Measurements from ENCODE around the gene KLF18.
"Not testable (repeated sequence)": the region's sequence is repeated elsewhere in the genome, so short reads cannot be mapped to it uniquely, and the experiment has no call there.

Gene KLF18

GRCh38 chr1:44119525-44119924, 21.9 kb downstream of the KLF18 start:
- no peak for DNase-seq

DNA sequence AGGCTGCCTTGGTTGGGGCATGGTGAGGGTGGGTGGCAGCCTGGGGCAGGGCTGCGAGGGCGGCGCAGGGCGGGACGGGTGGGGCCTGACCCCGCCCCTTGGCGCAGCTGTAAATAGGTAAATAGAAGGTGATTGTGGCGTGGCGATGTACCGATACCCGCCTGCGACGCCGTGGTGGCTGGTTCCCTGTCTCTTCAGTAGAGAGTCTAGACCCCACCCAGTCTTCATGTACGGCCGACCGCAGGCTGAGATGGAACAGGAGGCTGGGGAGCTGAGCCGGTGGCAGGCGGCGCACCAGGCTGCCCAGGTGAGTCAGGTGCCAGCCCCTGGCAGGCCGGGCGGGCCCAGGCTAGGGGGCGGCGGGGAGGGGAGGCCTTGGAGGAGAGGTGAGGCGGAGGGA, 22.7 kb downstream of the KLF18 start, which contains the start of gene KLF17:
TSS of gene KLF17 (plus strand) at position 140 of the 400 bp plus-strand sequence. CDS start at position 227, 87 bp downstream.
- DNase-seq: no peak

DNA sequence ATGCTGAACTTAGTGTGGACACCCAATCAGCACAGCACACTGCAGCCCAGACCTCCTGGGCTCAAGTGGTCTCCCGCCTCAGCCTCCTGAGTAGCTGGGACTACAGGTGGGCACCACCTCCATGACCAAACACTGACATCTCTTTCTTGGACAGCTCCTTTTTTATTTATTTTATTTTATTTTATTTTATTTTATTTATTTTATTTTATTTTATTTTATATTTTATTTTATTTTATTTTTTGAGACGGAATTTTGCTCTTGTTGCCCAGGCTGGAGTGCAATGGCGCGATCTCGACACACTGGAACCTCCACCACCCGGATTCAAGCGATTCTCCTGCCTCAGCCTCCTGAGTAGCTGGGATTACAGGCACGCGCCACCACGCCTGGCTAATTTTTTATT, 24.2 kb downstream of the KLF18 start:
- not testable (repeated sequence) for DNase-seq

DNA sequence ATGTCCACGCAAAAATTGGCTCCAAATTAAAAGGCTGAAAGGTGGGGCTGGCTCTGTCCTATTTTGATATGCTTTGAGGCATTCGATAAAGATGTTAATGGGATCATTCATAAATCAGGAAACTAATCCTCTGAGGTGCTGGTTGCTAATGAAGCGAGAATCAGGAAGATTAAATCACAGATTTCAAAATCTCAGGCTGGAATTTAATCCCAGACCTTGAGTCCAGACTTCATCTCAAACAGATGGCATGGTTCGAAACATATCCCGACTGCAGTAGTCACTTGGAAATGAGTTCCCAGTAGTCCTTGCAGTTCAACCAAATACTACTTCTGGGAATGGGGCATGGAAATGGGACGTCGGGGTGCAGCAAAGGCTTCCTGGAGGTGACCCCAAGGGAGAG, 27.3 kb downstream of the KLF18 start:
- no peak for DNase-seq

GRCh38 chr1:44113095-44113609, 28.3 kb downstream of the KLF18 start:
- DNase-seq: no peak

DNA sequence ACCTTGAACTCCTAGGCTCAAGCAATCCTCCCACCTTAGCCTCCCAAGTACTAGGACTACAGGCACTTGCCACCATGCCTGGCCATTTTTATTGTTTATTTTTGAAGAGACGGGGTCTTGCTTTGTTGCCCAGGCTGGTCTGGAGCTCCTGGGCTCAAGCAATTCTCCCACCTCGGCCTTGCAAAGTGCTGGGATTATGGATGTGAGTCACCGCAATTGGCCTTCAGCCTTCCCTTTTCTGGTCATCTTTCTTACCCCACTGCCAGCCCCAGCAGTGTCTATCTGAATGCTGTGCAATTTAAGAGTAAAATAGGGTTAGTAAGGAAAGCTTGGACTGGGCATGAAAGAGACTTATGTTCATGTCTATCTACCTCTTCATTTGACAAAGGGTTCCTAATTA, 28.9 kb downstream of the KLF18 start:
- DNase-seq: no peak

GRCh38 chr1:44111861-44112260, 29.6 kb downstream of the KLF18 start:
- no peak for DNase-seq

- DNase-seq: no peak
These were observed 30.5 kb downstream of the KLF18 start for GRCh38 chr1:44110916-44111315.

DNA sequence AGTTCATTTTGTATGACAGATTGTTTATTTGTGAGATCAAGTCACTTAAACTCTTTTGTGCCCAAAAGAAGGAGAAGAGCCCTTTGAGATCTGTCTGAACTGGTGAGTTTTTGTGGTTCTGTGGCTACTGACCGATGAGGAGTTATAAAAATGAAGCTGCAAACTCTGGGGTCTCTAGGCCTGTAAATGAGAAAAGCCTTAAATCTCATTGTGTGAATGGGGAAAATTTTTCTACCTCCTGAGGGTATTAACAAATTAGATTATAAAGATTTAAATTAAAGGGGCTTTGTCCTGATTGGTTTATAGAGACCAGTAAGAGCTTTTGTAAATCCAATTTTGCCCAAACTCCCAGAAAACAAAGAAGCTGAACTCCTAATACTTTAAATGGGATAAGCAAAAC, 32.5 kb downstream of the KLF18 start:
- DNase-seq: no peak

DNA sequence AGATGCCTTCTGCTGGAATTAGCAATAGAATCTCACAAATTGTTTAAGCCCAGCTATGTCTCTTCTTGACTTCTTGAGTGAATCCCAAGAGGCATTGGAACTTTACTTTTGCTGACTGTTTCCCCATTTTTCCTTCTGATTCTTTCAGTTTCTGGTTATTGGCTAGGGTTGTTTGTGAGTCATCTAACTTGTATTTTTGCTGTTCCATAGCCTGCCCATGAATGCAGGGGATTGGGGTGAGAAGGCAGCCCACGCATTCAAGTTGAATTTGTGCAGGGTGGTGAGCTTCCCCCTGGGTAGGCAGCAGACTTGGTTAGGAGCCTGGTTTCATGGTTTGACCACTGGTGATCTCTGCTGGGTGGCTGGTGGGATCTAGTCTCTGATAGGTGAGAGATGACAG, 33.2 kb downstream of the KLF18 start:
- DNase-seq: no peak

- DNase-seq: no peak
These were observed 35.6 kb downstream of the KLF18 start for GRCh38 chr1:44105810-44106209.

DNA sequence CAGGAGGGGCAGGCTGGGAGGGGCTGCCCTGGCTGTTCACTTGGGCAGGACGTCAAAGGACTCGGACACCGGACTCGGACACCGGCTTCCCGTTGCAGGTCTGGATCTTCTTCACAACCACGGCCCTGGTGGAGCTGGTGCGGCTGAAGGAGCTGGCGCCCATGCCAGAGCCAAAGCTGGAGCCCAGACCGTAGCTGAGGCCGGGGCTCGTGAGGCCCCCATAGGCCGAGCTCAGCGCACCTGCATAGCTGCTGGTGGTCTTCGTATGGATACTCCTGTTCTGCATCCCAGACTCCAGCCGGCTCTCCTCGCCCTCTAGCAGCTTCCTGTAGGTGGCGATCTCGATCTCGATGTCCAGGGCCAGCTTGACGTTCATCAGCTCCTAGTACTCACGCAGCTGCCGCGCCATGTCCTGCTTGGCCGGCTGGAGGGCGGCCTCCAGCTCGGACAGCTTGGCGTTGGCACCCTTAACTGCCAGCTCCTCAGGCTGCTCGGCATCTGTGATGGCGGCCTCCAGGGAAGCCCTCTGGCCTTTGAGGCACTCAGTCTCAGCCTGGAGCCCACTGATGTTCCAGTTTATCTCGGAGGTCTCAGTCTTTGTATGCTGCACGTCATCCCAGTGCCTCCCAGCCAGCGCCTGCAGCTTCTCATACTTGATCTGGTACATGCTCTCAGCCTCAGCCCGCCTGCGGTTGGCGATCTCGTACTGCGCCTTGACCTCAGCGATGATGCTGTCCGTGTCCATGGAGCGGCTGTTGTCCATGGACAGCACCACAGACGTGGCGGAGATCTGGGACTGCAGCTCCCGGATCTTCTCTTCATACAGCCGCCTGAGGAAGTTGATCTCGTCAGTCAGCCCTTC, 37.9 kb downstream of the KLF18 start:
- DNase-seq: peak; percentile 29

- DNase-seq: no peak
These were observed 40.1 kb downstream of the KLF18 start for GRCh38 chr1:44101328-44101727.

DNA sequence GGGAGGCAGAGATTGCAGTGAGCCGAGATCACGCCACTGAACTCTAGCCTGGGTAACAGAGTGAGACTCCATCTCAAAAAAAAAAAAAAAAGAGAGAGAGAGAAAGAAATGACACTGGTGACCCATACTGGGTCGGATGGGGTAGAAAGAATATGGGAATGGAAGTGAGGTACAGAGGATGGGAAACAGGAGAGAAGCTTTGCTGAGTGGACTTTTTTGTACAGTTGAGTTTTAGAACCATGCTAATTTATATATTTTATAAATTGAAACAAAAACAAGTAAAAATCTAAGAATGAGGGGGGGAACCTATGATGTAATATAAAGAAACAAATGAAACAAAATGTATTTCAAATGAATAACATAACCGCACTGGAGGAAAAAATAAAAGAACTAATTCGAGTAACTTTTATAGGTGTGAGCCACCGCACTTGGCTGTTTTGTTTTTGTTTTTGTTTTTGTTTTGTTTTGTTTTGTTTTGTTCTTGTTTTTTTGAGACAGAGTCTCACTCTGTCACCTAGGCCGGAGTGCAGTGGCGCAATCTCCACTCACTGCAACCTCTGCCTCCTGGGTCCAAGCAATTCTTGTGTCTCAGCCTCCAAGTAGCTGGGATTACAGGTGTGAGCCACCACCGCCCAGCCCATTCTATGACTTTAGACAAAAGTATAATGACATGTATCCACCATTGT, 41.1 kb downstream of the KLF18 start:
- DNase-seq: no peak

DNA sequence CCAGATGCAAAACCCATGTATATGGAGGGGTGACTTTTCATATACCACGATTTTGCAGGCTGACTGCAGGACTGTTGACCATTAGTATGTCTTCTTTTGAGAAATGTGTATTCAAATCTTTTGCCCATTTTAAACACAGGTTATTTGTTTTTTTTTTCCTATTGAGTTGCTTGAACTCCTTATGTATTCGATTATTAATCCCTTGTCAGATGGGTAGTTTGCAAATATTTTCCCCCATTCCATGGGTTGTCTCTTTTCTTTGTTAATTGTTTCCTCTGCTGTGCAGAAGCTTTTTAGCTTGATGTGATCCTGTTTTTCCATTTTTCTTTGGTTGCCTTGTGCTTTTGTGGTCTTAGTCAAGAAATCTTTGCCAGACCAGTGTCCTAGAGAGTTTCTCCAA, 47.4 kb downstream of the KLF18 start:
- no peak for DNase-seq

DNA sequence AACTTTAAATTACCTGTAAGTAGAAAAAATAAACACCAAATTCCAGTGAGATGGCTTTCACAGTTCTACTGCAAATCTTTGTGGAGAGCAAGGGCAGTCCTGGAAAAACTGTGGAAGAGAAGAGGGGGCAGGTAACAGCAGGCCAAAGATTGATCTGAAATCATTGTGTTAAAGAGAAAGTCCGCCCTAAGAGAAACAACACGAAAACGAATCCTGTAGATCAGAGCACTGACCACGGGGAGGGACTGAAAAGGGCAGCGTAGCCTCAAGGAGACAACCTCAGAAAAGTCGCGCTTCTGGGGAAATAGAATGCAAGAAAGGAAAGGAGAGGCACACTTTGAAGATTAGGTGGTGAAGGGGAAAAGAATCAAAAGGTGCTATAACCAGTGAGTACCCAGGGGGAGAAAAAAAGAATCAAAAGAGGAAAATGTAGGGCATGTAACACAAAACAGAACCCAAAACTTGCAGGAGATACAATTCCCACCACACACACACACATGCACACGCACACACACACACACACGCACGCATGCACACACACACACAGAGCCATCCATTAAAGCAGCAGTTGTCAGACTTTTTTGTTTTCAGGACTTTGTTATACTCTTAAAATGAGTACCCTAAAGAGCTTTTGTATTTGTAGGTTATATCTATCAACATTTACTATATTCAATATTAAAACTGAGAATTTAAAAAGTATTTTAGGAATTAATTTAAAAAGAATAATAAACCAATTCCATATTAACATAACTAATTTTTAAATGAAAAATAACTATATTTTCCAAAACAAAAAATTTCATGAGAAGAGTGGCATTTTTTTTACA, 50.8 kb downstream of the KLF18 start:
- no peak for DNase-seq

DNA sequence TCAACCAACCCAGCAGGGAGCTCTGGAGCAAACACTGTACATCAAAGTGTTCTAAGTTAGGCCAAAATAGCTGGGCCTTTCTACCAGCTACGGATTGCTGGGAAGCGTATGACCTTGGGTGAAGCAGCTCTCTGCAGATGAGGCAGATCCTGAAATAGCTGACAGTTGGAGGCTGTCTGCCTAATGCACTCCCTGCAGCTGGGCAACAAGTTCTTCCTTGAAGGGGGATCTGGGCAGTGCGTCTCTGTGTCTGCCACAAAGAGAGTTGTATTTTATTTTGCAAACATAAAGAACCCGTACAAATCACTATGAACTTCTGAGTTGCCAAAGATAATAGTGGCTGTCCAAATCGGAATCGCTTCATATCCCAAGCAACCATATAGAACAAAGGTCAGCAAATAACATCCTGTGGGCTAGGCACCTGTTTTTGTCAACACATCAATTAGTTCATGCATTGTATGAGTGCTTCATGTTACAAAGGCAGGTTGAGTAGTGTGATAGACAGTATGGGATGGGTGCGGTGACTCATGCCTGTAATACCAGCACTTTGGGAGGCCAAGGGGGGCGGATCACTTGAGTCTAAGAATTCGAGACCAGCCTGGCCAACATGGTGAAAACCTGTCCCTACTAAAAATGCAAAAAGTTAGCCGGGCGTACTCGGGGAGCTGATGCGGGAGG, 51.9 kb downstream of the KLF18 start:
- DNase-seq: no peak

All from left hindlimb (tissue), 1 donor.